Measurements from ENCODE around the gene NRG3.

Gene NRG3

DNA sequence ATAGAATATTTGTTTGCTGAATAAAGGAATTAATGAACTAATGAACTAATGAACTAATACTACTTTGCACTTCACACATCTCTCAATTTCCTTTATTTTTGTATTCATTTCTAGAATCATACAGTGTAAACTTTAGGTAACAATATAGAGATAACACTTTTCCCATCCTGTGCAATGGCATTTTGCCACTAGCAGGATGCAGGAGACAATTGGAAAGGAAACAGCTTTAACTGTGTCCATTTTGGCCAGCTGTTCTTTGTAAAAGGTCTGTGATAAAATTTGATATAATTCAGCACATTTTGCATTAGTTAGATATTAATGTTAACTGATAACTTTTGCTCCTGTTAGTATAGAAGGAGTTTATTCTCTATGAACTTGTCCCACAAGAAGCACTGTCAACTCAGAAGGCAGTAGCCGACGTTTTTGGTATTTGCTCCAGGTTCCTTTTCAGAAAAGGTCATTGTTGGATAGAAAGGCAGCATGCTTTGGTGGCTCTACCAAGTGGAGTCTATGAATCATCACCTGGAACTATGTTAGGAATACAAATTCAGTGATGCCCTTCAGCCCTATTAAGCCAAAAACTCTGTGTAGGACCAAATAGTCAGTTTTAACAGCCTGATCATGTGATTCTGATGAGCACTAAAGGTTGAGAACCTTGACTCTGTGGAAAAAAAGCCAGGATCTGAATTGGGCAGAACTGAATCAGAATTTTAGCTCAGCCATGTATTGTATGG lies 86.6 kb downstream of the NRG3 start:
- intact Hi-C loops (cut with DNase I; ENCODE audit: low total_unique reads) = no loop called here
- no peak for TF ChIP-seq CTCF (IDR thresholded peaks at IDR 0.05)
- H3K27me3 ChIP-seq = no peaks in the 10 kb centered on the region
- no peaks in the 10 kb centered on the region for H3K9me3 ChIP-seq
- no peak for DNase-seq
- no peak overlapping the region for H3K4me3 ChIP-seq
- H3K4me1 ChIP-seq = no peaks in the 10 kb centered on the region
- no peaks in the 10 kb centered on the region for H3K36me3 ChIP-seq
- no peak overlapping the region for H3K27ac ChIP-seq

GRCh38 chr10:81963606-81964005 lies 88.6 kb downstream of the NRG3 start:
- Histone ChIP-seq H3K4me1 (no peaks in the 10 kb centered on the region), H3K27ac (no peak overlapping the region), H3K4me3 (no peak overlapping the region), H3K9me3 (no peaks in the 10 kb centered on the region), H3K27me3 (no peaks in the 10 kb centered on the region), H3K36me3 (no peaks in the 10 kb centered on the region)
- no peak for TF ChIP-seq CTCF (IDR thresholded peaks at IDR 0.05)
- no peak for DNase-seq
- intact Hi-C loops (cut with DNase I; ENCODE audit: low total_unique reads) = no loop called here

GRCh38 chr10:81967716-81968115 lies 92.7 kb downstream of the NRG3 start:
- no peaks in the 10 kb centered on the region for H3K36me3 ChIP-seq
- no peak for TF ChIP-seq CTCF (IDR thresholded peaks at IDR 0.05)

GRCh38 chr10:81969136-81969535 lies 94.1 kb downstream of the NRG3 start:
- no peaks in the 10 kb centered on the region for H3K4me1 ChIP-seq
- no peaks in the 10 kb centered on the region for H3K36me3 ChIP-seq
- TF ChIP-seq CTCF (IDR thresholded peaks at IDR 0.05) = no peak
- peaks cover 0 to 8% (median 8%) of the 10 kb centered on the region in 3 donors for H3K9me3 ChIP-seq
- intact Hi-C loops (cut with DNase I; ENCODE audit: low total_unique reads) = no loop called here
- DNase-seq = no peak
- no peak overlapping the region for H3K4me3 ChIP-seq
- H3K27ac ChIP-seq = no peak overlapping the region
- H3K27me3 ChIP-seq = no peaks in the 10 kb centered on the region

More at GRCh38 chr10:81967716-81968115, 92.7 kb downstream of the NRG3 start:
- no peak for DNase-seq
- intact Hi-C loops (cut with DNase I; ENCODE audit: low total_unique reads) = no loop called here
- Histone ChIP-seq H3K27me3 (no peaks in the 10 kb centered on the region), H3K9me3 (peaks cover 0 to 8% (median 0%) of the 10 kb centered on the region in 3 donors), H3K4me3 (no peak overlapping the region), H3K27ac (no peak overlapping the region), H3K4me1 (no peaks in the 10 kb centered on the region)

DNA sequence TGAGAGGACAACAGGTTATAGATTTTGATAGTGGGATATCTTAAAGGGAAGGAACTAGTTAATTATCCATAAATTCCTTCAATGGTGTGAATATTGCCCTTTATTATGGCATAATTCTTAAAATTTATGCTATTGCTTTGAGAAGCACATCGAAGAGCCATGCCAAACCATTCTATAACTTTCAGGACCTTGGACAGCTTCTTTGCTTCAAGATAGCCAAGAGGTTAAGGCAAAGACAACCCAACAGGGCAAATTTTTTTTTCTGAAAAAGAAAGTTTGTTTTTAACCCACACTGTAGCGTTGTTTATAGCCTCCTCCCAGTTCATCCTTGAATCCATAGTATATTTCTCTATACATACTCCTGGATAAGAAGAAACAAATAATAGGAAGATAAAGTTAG lies 103.2 kb downstream of the NRG3 start:
- peaks cover 0 to 8% (median 0%) of the 10 kb centered on the region in 3 donors for H3K9me3 ChIP-seq
- H3K4me1 ChIP-seq = no peaks in the 10 kb centered on the region
- DNase-seq = no peak
- no peak overlapping the region for H3K4me3 ChIP-seq
- H3K36me3 ChIP-seq = no peaks in the 10 kb centered on the region
- no peak overlapping the region for H3K27ac ChIP-seq
- TF ChIP-seq CTCF (IDR thresholded peaks at IDR 0.05) = no peak
- intact Hi-C loops (cut with DNase I; ENCODE audit: low total_unique reads) = no loop called here
- H3K27me3 ChIP-seq = no peaks in the 10 kb centered on the region

All from tibial artery (tissue), 4 donors.